A673 (cell line): ENCODE measurements around the gene ST6GALNAC5.

Source experiments
- CTCF ChIP-seq: fragments of 300-800, 200-600 bp; sonication (generic); conservative IDR thresholded peaks from 2 replicates; pipeline ENCODE4 v1.5.1; 2017; ENCODE audit warnings: low read depth, mild to moderate bottlenecking, antibody characterized with exemption, low read length, moderate library complexity, mixed read lengths
- EZH2 ChIP-seq: fragments of 200-600 bp; sonication (generic); IDR thresholded peaks from 2 replicates; pipeline ENCODE4 v1.6.1; 2017; ENCODE audit warnings: borderline replicate concordance, low read depth, mild to moderate bottlenecking, mixed read lengths, antibody characterized with exemption, low read length; ENCODE audit not compliant: poor library complexity, severe bottlenecking

GRCh38 chr1:76841460-76841859 is 25.8 kb upstream of the ST6GALNAC5 start:
- no peak for TF ChIP-seq CTCF
- no peak for TF ChIP-seq EZH2
